LNCaP clone FGC (cell line): ENCODE measurements around the gene SEMA3C.

Experiments
- DNase-seq: peaks from one replicate; pipeline ENCODE4 v3.0.0-alpha.2; 2011; ENCODE audit warnings: low read depth
- H3K4me3 ChIP-seq: 2 replicates; pipeline ENCODE4 v1.5.1; 2011; ENCODE audit warnings: mild to moderate bottlenecking, low read depth, low read length, control low read depth
- CTCF ChIP-seq: IDR thresholded peaks from 2 replicates; pipeline ENCODE4 v1.5.1; 2012; ENCODE audit warnings: mild to moderate bottlenecking; ENCODE audit not compliant: control insufficient read depth, insufficient read depth; ENCODE audit errors: extremely low read depth

SEMA3C gene

GRCh38 chr7:80752954-80753690, 165.7 kb downstream of the SEMA3C start:
- DNase-seq: no peak
- no peak for TF ChIP-seq CTCF
- no peak overlapping the region for H3K4me3 ChIP-seq

GRCh38 chr7:80749270-80749669, 169.6 kb downstream of the SEMA3C start:
- TF ChIP-seq CTCF: no peak
- no peak overlapping the region for H3K4me3 ChIP-seq
- no peak for DNase-seq

GRCh38 chr7:80748363-80749042, 170.3 kb downstream of the SEMA3C start:
- DNase-seq: no peak
- TF ChIP-seq CTCF: no peak

GRCh38 chr7:80740778-80741545, 177.9 kb downstream of the SEMA3C start:
- DNase-seq: no peak
- H3K4me3 ChIP-seq: no peak overlapping the region
- no peak for TF ChIP-seq CTCF

More at GRCh38 chr7:80748363-80749042, 170.3 kb downstream of the SEMA3C start:
- H3K4me3 ChIP-seq: no peak overlapping the region

GRCh38 chr7:80736371-80737125, 182.3 kb downstream of the SEMA3C start:
- TF ChIP-seq CTCF: no peak
- no peak for DNase-seq
- H3K4me3 ChIP-seq: no peak overlapping the region

GRCh38 chr7:80735330-80735729, 183.5 kb downstream of the SEMA3C start:
- TF ChIP-seq CTCF: no peak
- DNase-seq: no peak
- no peak overlapping the region for H3K4me3 ChIP-seq
